Measurements from ENCODE around the gene NRIP1.

Gene NRIP1

DNA sequence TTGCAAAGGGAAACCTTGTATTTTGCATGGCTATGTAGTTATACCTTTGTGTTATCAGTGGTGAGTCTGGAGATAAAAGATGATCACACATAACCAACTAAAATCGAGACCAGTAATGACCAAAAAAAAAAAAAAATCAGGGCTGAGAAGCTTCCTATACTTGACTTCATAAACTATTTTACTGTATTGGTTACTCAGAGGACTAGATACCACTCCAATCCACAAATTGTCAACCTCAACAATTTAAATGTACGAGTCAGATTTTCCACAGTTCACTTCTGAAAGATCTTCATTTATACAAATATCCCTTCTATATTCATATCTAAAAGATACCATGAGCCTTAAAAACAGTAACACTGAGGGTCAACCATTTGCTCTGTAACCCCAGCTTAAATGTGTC, 71.7 kb downstream of the NRIP1 start:
- H3K4me3 Mint-ChIP-seq = no peak overlapping the region
- no peaks in the 10 kb centered on the region for H3K27me3 Mint-ChIP-seq
- DNase-seq = no peak
- H3K27ac Mint-ChIP-seq = no peak overlapping the region
- H3K4me1 Mint-ChIP-seq = peaks cover 26% of the 10 kb centered on the region
- ATAC-seq = no peak
- no peaks in the 10 kb centered on the region for H3K9me3 Mint-ChIP-seq

DNA sequence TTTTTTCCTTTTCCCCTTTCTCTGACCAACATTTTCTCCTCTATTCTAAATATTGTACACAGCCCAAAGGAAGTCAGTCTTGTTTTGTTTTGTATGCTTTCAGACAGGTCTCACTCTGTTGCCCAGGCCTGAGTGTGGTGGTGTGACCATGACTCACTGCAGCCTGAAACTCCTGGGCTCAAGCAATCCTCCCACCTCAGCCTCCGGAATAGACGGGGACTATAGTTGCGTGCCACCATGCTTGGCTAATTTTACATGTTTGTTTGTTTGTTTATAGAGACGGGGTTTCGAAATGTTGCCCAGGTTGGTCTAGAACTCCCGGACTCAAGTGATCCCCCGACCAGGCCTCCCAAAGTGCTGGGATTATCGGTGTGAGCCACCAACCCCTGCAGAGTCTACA, 72.8 kb downstream of the NRIP1 start:
- H3K27ac Mint-ChIP-seq = no peak overlapping the region
- no peaks in the 10 kb centered on the region for H3K9me3 Mint-ChIP-seq
- no peaks in the 10 kb centered on the region for H3K27me3 Mint-ChIP-seq
- H3K4me1 Mint-ChIP-seq = peaks cover 26% of the 10 kb centered on the region
- DNase-seq = no peak
- ATAC-seq = no peak
- no peak overlapping the region for H3K4me3 Mint-ChIP-seq

DNA sequence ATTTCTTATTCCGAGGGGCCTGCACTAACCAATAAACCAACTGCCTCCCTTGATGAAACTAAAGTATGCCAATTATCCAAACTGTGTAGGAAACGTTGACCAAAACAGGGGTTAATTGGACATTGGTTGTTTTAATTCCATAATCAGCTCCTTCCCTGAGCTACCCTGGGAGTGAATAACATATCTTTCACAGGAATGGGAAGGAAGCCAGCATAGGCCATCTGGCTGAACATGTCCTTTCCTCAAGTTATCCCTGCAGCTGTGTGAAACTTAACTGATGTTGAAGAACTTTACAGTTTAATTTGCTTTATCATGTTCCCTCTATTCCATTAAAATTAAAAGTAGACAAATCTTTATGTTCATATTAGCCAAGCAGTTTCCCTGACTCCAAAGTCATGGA, 75.4 kb downstream of the NRIP1 start:
- ATAC-seq (no peak), DNase-seq (no peak)
- Mint-ChIP-seq H3K27ac (no peak overlapping the region), H3K27me3 (no peaks in the 10 kb centered on the region), H3K4me3 (no peak overlapping the region), H3K4me1 (peaks cover 18% of the 10 kb centered on the region), H3K9me3 (no peaks in the 10 kb centered on the region)

DNA sequence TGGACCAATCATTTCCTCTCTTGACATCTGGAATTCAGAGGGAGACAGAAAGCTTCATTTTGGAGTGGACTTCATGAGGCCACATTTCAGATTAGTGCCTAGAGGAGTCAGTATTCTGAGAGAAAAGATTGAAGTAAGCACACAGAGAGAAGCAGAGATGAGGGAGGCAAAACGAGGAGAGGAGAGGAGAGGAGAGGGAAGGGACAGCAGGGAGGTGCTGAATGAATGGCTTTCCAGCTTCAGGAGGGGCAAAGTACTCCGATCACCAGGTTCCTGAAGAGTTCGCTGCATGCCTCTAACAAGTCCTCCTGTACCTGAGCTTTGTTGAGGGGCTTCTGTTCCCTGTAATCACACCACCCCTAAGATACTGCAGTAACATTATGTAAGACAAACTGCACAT, 76.0 kb downstream of the NRIP1 start:
- ATAC-seq (no peak), DNase-seq (no peak)
- no peaks in the 10 kb centered on the region for H3K27me3 Mint-ChIP-seq
- H3K4me1 Mint-ChIP-seq = peaks cover 18% of the 10 kb centered on the region
- no peaks in the 10 kb centered on the region for H3K9me3 Mint-ChIP-seq
- peak overlapping the region in 1 of 2 donors; percentile 21 for H3K27ac Mint-ChIP-seq
- H3K4me3 Mint-ChIP-seq = no peak overlapping the region

DNA sequence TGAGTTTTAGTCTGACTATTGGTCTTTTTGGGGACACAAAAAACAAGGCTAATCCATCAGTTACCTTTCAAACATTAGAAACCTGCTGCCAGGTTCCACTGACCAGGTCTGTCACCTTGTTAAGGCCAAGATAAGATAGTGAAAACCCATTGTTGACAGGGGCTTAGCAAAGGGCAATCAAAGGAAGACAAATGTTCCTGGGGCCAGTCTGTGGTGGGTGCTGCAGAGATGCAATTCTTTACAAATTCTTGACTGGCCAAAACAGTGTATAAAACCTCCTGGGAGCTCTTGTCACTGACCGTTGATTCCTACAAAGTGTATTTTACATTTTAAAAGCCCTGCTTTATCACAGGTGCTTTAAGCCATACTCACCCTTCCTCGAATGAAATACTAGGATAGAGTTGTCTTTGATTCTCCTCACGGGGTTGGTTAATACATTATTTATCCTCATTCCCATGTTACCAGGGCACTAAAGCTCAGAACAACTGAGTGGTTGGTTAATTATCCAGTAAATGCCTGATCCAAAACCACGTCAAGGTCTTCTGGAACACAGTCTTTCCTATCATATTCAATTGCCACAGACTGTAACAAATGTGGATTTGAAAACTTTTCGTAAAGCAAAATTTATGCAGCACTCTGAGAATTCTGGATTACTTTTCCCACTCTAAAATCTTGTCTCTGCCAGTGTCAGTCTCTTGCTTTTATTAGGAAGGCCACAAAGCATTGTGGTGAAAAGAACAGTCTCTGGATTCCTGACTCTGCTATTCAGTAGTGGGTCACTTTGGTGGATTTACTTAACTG, 77.2 kb downstream of the NRIP1 start:
- Mint-ChIP-seq H3K4me3 (no peak overlapping the region), H3K27ac (no peak overlapping the region), H3K27me3 (no peaks in the 10 kb centered on the region), H3K4me1 (peaks cover 14% of the 10 kb centered on the region), H3K9me3 (no peaks in the 10 kb centered on the region)
- DNase-seq (no peak), ATAC-seq (no peak)

DNA sequence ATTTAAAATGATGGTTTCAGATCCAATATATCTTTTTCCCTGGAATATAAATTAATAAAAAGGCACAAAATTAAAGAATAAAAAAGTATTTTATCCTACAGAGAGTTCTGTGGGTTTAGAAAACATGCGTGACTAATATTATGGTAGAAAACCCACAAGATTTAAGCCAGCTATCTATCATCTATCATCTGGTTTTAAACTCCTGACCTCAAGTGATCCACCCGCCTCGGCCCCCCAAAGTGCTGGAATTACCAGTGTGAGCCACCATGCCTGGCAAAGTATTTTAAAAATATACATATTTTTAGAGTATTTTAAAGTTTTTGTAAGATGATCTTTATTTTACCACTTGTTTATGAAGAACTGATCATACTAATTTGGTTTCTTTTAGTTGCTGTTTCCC, 79.5 kb downstream of the NRIP1 start:
- no peak for DNase-seq
- Mint-ChIP-seq H3K9me3 (no peaks in the 10 kb centered on the region), H3K4me3 (no peak overlapping the region), H3K27me3 (no peaks in the 10 kb centered on the region), H3K27ac (no peak overlapping the region), H3K4me1 (peaks cover 8% of the 10 kb centered on the region)
- no peak for ATAC-seq

DNA sequence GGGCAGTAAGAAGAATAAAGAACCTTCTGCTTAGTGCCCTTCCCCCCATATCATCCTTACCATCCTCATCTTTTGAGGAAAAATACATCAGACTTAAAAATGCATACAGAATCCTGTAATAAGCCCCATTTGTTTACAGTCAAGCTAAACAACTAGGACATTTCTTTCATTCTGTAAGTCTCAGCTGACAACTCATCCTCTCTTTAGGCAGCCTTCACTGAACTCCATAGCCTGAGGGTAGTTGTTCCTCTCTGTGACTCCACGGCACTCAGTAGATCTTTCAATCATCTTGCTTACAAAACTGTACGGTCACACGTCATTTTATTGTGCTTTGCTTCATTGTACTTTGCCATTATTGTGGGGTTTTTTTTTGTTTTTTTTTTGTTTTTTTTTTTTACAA, 82.5 kb downstream of the NRIP1 start:
- no peak overlapping the region for H3K4me3 Mint-ChIP-seq
- DNase-seq (no peak), ATAC-seq (no peak)
- no peaks in the 10 kb centered on the region for H3K27me3 Mint-ChIP-seq
- no peak overlapping the region for H3K27ac Mint-ChIP-seq
- H3K4me1 Mint-ChIP-seq = peaks cover 18% of the 10 kb centered on the region
- H3K9me3 Mint-ChIP-seq = no peaks in the 10 kb centered on the region

DNA sequence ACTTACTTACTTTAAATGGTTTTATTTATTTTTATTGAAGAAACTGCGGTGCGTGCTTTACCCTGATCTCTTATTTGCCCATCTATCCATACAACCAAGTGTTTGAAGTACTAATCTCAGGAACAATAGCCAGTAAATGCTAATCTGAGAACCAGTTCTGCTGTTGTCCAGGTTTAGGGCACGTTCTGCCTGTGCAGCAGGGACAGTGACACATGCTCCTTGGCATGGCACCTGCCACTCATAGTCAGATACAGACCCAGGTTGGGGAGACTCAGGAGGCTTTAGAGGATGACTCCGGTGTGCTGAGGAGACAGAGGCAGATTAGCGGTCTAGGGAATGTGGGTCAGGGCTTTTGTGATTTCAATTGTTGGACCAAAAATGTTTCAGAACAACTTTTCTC, 83.6 kb downstream of the NRIP1 start:
- H3K4me1 Mint-ChIP-seq = peaks cover 18% of the 10 kb centered on the region
- ATAC-seq = no peak
- no peak for DNase-seq
- no peak overlapping the region for H3K4me3 Mint-ChIP-seq
- no peak overlapping the region for H3K27ac Mint-ChIP-seq
- no peaks in the 10 kb centered on the region for H3K9me3 Mint-ChIP-seq
- H3K27me3 Mint-ChIP-seq = no peaks in the 10 kb centered on the region

DNA sequence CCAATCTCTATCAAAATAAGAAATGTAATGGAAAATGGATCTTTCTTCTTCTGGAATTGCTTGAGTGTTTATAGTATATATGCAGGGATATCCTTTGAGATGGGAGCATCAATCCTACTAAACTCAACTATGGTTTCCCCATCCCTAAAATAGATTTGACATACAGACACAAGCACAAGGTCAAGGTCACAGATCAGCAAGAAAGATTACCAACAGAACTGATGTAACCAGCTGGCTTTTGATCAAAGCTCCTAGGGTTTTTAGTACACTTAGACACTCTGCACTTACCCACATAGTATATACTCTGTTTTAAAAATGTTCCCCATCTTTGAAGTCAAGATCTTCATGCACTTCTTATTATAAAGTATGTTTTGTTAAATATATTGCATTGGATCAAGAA, 85.5 kb downstream of the NRIP1 start:
- H3K4me3 Mint-ChIP-seq = no peak overlapping the region
- no peak overlapping the region for H3K27ac Mint-ChIP-seq
- H3K27me3 Mint-ChIP-seq = no peaks in the 10 kb centered on the region
- ATAC-seq (no peak), DNase-seq (no peak)
- H3K4me1 Mint-ChIP-seq = peaks cover 18% of the 10 kb centered on the region
- H3K9me3 Mint-ChIP-seq = no peaks in the 10 kb centered on the region

DNA sequence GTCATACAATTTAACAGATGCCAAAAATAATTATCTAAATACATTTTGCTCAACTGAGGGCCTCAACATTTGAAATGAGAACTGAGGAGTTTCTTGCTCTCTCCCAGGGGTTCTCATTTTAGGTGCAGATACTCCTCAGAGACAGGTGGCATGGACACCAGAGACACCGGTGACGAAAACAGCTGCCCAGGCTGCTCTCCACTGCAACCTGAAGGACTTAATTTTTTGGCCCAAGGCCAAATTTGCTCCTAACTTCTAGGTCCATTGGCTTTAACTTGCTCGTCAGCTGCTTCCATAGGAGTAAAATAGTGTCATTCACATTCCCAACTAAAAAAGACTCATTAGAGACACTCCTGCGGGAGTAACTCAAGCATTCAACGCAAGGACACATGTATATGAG, 87.0 kb downstream of the NRIP1 start:
- H3K4me3 Mint-ChIP-seq = no peak overlapping the region
- H3K9me3 Mint-ChIP-seq = no peaks in the 10 kb centered on the region
- ATAC-seq (no peak), DNase-seq (no peak)
- peaks cover 14% of the 10 kb centered on the region for H3K4me1 Mint-ChIP-seq
- no peak overlapping the region for H3K27ac Mint-ChIP-seq
- no peaks in the 10 kb centered on the region for H3K27me3 Mint-ChIP-seq

DNA sequence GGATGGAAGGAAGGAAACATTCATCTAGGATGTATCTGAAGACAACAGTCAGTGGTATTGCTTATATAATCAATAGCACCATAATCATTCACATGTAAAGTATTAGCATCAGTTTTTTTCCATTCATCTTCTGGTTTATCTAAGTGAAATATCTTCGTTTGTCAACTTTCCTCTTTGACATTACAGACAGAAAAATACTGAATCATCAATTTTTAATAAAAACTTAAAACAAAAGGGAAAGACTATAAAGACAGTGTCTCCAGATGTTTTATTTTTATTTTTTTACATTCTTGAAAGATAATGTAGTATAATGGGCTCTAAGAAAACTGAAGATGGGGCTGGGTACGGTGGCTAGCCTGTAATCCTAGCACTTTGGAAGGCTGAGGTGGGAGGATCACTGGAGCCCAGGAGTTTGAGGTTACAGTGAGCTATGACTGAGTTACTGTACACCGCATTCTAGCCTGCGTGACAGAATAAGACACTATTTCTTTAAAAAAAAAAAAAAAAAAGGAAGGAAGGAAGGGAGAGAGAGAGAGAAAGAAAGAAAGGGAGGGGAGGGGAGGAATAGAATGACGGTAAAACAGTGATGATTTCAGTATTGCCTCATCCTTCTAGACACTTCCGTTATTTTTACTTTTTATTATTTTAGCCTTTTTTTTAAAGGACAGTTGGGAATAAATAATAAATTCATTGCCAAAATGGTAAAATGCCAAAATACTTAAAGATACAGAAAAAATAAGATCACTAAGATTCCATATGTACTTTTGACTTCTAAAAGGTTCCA, 89.5 kb downstream of the NRIP1 start:
- ATAC-seq (no peak), DNase-seq (no peak)
- Mint-ChIP-seq H3K4me3 (no peak overlapping the region), H3K27ac (no peak overlapping the region), H3K9me3 (no peaks in the 10 kb centered on the region), H3K4me1 (peaks cover 9% of the 10 kb centered on the region), H3K27me3 (no peaks in the 10 kb centered on the region)

DNA sequence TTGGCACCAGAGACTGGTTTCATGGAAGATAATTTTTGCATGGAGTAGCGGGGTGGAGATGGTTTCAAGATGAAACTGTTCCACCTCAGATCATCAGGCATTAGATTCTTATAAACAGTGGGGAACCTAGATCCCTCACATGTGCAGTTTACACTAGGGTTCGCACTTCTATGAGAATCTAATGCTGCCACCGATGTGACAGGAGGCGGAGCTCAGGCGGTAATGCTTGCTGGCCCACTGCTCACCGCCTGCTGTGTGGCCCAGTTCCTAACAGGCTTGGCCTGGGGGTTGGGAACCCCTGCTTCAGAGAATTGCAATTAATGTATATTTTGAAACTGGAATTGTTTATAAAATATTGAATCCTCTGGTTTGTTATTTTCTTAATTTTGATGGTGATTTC, 92.1 kb downstream of the NRIP1 start:
- no peaks in the 10 kb centered on the region for H3K4me1 Mint-ChIP-seq
- H3K27ac Mint-ChIP-seq = no peak overlapping the region
- no peak overlapping the region for H3K4me3 Mint-ChIP-seq
- no peaks in the 10 kb centered on the region for H3K9me3 Mint-ChIP-seq
- no peaks in the 10 kb centered on the region for H3K27me3 Mint-ChIP-seq
- DNase-seq = no peak
- no peak for ATAC-seq

DNA sequence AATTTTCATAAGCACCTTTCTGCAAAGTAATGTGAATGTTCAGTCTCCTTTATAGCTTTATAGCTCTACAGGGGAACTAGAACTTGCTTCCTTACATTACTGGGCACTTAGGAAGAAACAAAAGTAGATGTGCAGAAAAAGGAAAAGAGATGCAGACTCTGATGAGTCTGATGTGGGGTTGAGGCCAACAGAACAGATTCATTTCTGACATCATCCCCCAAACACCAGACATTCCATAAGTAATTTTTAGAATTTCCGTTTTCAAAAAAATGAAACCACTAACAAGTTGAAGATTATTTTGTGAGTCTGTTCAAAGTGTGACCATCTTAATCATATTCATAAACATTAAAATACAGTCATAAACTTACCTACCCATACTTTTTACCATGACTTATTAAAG, 96.0 kb downstream of the NRIP1 start:
- Mint-ChIP-seq H3K9me3 (no peaks in the 10 kb centered on the region), H3K27me3 (no peaks in the 10 kb centered on the region), H3K4me3 (no peak overlapping the region), H3K4me1 (peaks cover 6% of the 10 kb centered on the region), H3K27ac (no peak overlapping the region)
- ATAC-seq (no peak), DNase-seq (no peak)

DNA sequence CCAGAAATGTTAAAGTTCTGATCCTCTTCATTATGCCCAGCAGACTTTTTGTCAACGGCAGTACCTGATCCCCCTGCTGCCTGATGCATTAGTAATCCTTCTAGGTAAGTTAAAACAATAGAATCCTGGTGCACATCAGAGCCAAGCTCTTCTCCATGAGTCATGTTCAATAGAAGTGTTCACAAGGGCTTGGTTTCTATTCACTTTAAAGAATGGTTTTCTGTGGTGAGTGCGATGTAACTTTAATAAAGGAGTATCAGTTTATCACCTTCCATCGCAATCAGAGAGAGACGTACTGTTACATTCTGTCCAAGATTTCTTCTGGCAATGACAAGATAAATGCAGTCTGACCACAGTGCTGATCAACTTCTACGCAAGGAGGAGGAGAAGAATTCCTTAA, 96.8 kb downstream of the NRIP1 start:
- Mint-ChIP-seq H3K4me3 (no peak overlapping the region), H3K27me3 (no peaks in the 10 kb centered on the region), H3K4me1 (peaks cover 6% of the 10 kb centered on the region), H3K9me3 (no peaks in the 10 kb centered on the region), H3K27ac (no peak overlapping the region)
- no peak for ATAC-seq
- no peak for DNase-seq

DNA sequence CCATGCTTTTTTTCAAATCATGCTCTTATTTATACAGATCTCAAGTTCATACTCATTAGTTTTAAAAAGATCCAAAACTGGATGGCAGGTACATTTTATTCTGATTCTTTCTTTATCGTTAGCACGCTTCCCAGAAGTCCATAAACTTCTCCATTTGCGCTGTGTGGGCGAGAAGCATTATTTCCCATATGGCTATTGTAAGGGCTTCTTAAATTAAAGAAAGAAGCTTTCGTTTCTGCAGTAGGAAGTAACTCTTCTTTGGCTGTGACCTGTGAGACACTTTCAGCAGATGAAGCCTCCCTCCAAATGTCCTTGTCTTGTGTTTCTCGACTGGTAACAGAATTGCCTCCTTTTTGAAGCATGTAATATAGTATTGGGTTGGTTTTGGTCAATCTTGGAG, 100.2 kb downstream of the NRIP1 start:
- ATAC-seq (no peak), DNase-seq (no peak)
- Mint-ChIP-seq H3K27me3 (no peaks in the 10 kb centered on the region), H3K4me3 (no peak overlapping the region), H3K9me3 (no peaks in the 10 kb centered on the region), H3K27ac (no peak overlapping the region), H3K4me1 (peaks cover 6% of the 10 kb centered on the region)

DNA sequence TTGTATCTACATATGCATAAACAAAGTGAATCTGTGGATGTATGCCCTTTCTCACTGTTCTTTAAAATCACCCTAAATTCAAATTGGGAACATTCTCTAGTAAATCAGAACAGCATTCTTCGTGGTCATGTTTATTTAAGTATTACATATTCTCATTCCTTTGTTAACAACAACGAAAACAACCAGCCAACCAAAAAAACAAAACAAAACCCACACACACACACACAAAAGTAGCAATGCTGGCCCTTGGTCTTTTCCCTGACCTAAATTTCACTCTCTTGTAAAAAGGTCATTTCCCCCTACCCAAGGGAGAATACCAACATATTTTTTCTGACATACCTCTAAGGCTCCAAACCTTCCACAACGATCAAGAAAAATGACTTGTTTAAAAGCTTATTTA, 102.6 kb downstream of the NRIP1 start:
- H3K4me3 Mint-ChIP-seq = no peak overlapping the region
- DNase-seq = no peak
- peak overlapping the region in 1 of 2 donors; percentile 27 for H3K27ac Mint-ChIP-seq
- H3K4me1 Mint-ChIP-seq = peaks cover 6% of the 10 kb centered on the region
- ATAC-seq = no peak
- no peaks in the 10 kb centered on the region for H3K9me3 Mint-ChIP-seq
- no peaks in the 10 kb centered on the region for H3K27me3 Mint-ChIP-seq

Data from stimulated activated naive CD8-positive, alpha-beta T cell treated with anti-CD3 and anti-CD28 coated beads, Interleukin-15, amount 100 ng/mL, for 72 hours (primary cell).